ENCODE measurements around the gene CLEC1B.
"Not testable (repeated sequence)": the region's sequence is repeated elsewhere in the genome, so short reads cannot be mapped to it uniquely, and the experiment has no call there.

CLEC1B gene

GRCh38 chr12:9999016-9999415 lies at the start of gene CLEC1B:
TSS of gene CLEC1B (minus strand) at chr12:9999121. CDS start at chr12:9999100, 21 bp downstream.
- DNase-seq: no peak

- no peak for DNase-seq
Observed at GRCh38 chr12:10048526-10048925, 49.6 kb upstream of the CLEC1B start.

GRCh38 chr12:10042167-10042566 lies 43.2 kb upstream of the CLEC1B start:
- DNase-seq: no peak

GRCh38 chr12:10033783-10034545 lies 35.0 kb upstream of the CLEC1B start:
- no peak for DNase-seq

GRCh38 chr12:10031771-10032175 lies 32.9 kb upstream of the CLEC1B start:
- no peak for DNase-seq

DNA sequence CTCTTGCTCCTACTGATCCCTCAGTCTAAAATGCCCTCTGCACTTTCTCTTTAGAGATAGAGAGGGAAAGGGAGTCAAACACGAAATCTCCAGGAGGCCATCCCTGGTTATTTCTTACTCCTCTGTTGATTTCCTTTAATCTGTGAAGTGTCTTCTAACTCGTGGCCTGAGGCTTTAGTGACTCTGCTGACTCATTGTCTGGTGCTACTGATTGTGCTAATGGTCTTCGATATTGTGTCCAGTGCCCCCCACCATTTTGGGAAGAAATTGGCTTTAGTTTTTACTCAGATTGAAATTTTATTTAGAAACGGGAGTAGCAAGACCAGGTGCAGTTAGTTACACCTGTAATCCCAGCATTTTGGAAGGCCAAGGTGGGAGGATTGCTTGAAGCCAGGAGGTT lies 32.4 kb upstream of the CLEC1B start:
- no peak for DNase-seq

- no peak for DNase-seq
Observed at GRCh38 chr12:10030446-10030845, 31.5 kb upstream of the CLEC1B start, which contains the start of gene CLEC9A. TSS of gene CLEC9A (plus strand) at chr12:10030682. CDS start at chr12:10052688, 22,006 bp downstream.

GRCh38 chr12:10027721-10028120 lies 28.8 kb upstream of the CLEC1B start:
- no peak for DNase-seq

GRCh38 chr12:10027311-10027710 lies 28.4 kb upstream of the CLEC1B start:
- DNase-seq: no peak

- not testable (repeated sequence) for DNase-seq
Observed at GRCh38 chr12:10026666-10027065, 27.7 kb upstream of the CLEC1B start.

DNA sequence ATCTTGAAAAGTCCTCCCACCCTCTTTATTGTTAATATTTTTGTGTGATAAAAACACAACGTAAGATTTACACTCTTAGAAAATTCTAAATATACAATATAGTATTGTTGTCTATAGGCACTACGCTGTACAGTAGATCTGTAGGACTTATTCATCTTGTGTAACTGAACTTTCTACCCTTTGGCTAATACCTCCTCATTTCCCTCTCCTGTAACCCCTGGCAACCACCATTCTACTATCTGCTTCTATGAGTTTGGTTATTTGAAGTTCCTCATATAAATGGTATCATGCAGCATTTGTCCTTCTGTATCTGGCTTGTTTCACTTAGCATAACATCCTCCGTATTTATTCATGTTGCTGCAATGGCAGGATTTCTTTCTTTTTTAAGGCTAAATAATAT lies 26.3 kb upstream of the CLEC1B start:
- no peak for DNase-seq

DNA sequence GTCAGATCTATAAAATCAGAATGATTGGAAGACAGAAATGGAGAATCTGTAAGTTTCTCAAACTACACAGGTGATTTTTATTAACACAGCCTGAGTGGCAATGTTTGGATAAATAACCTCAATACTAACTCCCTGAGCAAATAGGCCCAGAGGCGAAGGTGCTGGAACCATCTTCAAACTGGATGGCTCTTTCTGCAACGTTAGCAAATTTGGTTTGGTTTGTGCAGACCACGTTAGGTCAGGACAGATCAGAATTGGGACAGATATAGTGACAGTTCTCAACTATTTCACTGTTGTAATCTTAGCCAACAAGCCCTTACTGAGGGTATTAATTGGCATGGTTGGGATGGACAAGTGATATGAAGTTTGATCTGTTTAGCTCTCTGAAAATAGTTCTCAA lies 22.4 kb upstream of the CLEC1B start:
- DNase-seq: no peak

- no peak for DNase-seq
Observed at GRCh38 chr12:10018386-10018785, 19.5 kb upstream of the CLEC1B start.

DNA sequence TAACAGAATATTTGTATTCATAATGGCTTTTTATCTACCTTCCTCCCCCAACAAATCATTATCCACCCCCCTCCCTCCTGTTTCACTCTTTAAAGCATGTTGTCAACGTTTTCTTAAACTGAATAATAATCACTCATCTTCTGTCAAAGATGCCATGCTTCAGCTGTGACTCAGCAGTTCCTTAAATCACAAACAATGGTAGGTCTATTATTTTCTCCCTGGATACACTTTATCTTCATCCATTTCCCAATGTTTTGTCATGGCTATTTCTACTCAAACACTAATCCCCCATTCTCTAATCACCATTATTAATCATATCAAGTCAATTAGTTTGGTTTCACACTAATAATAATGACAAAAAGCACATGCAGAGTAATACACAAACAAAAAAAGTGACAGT lies 18.0 kb upstream of the CLEC1B start:
- no peak for DNase-seq

- no peak for DNase-seq
Observed at GRCh38 chr12:10015450-10015849, 16.5 kb upstream of the CLEC1B start.

- no peak for DNase-seq
Observed at GRCh38 chr12:10012630-10013330, 13.9 kb upstream of the CLEC1B start.

DNA sequence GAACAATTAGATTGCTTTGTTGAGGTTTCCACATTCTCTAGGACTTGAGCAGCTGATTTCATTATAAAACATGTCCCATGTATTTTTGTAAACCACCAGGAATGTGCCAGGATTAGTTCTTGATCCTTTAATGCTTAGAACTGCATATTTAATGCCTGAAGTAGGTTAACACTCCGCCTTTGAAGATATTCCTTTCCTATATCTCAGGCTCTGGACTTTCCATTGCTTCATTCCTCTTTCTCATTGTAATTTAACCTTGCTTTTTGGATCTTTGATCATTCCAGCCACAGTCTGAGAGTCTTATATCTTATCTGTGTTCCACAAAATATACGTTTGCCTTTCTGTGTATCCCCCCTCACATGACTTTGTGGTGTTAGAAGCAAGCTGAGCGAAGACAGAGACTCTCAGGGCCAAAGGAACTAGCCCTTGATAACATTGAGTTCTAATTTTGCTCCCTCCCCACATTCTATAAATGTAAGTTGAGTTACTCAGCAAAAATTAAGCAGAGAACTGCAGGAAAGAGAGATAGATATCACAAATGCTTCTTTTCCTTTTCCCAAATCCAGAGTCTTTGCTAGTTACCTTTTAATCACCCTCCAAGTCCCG lies 2.4 kb upstream of the CLEC1B start:
- no peak for DNase-seq

DNA sequence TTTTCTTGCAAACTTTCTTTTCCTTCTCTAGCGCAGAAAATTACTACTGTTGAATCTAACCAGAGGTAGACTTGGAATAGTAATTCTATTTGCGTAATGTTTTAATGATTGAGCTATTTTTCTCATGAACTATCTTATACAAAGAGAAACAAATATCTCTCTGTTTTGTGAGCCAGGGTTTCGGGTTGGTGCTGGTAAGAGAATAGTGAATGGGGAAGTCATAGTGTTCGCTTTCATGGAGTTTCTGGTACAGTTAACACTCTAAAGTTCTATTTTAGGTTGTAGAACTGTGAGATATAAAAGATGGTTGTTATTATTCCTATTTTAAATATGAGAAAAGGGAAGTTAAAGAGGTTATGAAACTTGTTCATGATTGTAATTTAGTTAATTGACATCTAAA lies 6.6 kb downstream of the CLEC1B start:
- DNase-seq: no peak

DNA sequence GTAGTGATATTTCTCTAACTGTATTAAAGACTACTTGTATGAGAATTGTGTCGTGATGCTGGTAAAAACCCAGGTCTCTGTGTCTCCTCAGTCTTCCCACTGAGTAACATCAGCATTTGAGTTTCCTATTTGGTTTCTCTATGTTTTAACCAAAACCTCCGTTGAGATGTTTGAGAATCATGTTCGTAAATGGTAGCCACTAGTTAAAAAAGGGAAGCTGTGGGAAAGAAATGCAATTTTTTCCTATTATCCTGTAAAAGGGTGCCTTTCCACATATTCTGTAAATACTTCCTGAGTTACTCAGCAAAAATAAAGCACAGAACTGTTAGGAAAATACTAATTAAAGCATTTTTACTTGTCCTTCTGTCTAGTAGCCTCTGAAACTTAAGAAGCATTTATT lies 7.0 kb downstream of the CLEC1B start:
- DNase-seq: no peak

DNA sequence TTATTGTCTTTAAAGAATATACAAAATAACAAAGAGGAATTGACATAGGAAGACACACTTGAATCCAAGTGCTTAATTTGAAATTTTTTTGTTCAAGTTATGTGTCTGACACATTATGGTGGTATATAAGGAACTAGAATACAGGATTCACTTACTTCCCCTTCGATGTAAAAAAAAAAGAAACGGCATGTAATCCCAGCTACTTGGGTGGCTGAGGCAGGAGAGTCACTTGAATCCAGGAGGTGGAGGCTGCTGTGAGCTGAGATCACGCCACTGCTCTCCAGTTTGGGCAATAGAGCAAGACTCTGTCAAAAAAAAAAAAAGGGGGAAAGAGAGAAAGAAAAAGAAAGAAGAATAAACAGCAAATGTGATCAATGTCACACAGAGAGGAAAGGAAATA lies 18.8 kb downstream of the CLEC1B start:
- no peak for DNase-seq

- DNase-seq: no peak
Observed at GRCh38 chr12:9977916-9978315, 21.0 kb downstream of the CLEC1B start.

DNA sequence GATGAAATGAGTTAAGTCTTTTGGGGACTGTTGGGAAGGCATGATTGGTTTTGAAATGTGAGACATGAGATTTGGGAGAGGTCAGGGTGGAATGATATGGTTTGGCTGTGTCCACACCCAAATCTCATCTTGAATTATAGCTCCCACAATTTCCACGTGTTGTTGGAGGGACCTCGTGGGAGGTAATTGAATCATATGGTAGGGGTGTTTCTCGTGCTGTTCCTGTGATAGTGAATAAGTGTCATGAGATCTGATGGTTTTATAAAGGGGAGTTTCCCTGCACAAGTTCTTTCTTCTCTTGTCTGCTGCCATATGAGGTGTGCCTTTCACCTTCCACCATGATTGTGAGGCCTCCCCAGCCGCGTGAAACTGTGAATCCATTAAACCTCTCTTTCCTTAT lies 22.3 kb downstream of the CLEC1B start:
- DNase-seq: not testable (repeated sequence)

GRCh38 chr12:9975614-9976013 lies 23.3 kb downstream of the CLEC1B start:
- no peak for DNase-seq

DNA sequence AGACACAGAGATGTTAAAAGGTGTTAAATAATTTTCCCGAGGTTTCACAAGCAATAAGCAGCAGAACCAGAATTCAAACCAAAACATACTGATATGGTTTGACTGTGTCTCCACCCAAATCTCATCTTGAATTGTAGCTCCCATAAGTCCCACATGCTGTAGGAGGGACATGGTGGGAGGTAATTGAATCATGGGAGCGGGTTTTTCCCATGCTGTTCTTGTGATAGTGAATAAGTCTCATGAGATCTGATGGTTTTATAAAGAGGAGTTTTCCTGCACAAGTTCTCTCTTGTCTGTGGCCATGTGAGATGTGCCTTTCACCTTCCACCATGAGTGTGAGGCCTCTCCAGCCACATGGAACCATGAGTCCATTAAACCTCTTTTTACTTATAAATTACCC lies 24.2 kb downstream of the CLEC1B start:
- not testable (repeated sequence) for DNase-seq

Measured in GDM1 (cell line).